ENCODE measurements around the gene ACTR10.

- TF ChIP-seq CTCF (IDR thresholded peaks at IDR 0.05; ENCODE audit: insufficient read depth, low read length, poor library complexity, severe bottlenecking) (no peak), EZH2phosphoT487 (conservative IDR thresholded peaks at IDR 0.05; ENCODE audit: low read length) (no peak)
These were observed 72.8 kb downstream of the ACTR10 start for GRCh38 chr14:58272588-58273372.
